DMS153 treated with DMSO at 0.1 percent for 48 hours (cell line): ENCODE data around the gene ACP1.
"Not testable (repeated sequence)": the region's sequence is repeated elsewhere in the genome, so short reads cannot be mapped to it uniquely, and the experiment has no call there.

Source experiments
- DNase-seq: peaks from one replicate; lab custom pipeline; 2025; ENCODE audit not compliant: unreplicated experiment; lab: John Stamatoyannopoulos, UW

The ACP1 gene

DNA sequence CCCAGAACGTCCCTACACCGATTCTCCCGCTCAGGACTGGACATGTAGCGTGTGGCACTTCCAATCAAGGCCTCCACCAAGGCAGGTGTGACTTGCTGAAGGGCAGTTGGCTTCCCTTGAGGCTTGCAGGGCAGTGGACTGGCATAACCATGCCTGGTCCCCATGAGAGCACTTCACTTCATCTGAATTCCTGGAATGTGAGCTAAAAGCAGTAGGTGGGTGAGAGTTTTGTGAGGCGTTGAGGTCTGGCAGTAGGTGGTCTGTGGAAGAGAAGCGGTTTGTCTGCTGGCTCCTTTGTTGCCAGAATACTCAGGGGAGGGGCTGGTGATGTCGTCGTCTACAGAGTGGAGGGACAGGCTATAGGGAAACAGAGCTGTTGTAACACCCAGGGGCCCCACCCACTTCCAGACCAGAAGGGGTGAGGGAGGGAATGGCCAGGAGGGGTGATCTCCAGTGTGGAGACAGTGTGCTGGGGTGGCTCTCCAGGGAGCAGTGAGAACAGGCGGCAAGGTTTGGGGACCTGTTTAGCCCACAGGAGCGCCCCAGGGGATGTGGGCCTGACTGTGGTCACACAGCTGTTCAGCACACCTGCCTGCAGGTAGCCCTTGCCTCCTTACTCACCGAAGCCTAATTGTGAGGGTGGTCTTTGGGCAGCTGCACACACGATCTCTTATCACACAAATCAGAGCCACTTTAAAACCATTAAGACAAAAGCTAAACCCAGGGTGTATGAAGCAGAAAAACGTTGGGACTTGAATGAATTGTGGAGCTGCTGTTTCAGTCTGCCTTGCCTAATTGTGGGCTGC lies 44.6 kb downstream of the ACP1 start:
- DNase-seq: no peak

DNA sequence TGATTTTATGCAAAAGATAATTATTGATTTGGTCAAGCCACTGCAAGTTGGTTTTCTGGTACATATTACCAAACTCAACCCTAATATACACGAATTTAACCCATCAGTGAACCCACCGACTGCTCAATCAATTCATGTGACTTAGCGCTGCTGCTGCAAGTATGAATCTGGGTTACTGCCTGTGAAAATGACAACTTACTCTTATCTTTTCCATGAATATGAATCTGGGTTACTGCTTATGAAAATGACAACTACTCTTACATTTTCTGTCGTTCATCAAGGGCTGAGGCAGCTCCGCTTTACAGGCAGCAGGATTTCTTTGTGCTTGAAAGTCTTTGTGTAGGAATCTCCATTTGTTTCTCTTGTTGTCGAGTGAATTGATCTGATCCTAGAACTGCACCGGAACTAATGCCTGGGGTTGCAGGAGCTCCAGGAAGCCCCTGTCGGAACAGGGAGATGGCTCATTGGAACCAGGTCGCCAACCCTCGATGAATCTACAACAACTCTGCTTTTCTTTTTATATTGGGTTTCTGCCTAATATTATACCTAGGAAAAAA lies 45.3 kb downstream of the ACP1 start:
- no peak for DNase-seq

DNA sequence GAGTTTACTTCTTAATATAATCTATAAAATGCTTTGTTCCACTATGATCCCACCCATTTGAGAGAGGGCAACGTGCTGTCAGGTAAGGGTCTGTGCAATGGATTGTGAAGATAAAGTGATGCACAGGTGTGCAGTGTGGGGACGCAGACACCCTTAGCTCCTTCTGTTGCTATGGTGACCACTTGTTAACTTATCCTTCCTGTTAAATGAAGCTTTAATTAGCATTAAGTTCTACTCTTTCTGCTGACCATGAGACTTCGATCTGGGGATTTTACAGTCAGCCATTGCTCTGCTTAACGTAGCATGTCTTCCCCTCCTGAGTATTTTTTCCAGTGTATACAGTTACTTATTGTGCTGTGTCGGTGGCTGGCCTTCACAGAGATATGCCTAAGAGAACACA lies 46.2 kb downstream of the ACP1 start:
- DNase-seq: no peak

DNA sequence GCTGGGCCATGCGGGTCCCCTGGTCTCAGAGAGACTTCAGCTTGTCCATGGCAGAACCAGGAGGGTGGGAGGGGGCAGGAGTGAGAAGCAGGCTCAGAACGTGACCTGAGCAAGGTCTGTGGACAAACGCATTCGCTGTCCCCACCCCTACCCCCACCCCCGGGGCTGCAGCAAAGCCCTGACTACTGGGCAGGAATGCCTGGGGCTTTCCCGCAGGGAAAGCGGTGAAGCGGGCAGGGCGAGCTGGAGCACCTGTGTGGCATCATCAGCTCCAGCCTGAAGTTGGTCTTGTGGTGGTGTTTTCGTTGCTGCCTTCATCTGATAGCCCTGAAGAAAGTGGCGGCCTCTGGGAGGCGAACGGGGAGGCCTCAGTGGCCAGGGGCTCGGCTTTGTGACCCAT lies 49.2 kb downstream of the ACP1 start:
- no peak for DNase-seq

DNA sequence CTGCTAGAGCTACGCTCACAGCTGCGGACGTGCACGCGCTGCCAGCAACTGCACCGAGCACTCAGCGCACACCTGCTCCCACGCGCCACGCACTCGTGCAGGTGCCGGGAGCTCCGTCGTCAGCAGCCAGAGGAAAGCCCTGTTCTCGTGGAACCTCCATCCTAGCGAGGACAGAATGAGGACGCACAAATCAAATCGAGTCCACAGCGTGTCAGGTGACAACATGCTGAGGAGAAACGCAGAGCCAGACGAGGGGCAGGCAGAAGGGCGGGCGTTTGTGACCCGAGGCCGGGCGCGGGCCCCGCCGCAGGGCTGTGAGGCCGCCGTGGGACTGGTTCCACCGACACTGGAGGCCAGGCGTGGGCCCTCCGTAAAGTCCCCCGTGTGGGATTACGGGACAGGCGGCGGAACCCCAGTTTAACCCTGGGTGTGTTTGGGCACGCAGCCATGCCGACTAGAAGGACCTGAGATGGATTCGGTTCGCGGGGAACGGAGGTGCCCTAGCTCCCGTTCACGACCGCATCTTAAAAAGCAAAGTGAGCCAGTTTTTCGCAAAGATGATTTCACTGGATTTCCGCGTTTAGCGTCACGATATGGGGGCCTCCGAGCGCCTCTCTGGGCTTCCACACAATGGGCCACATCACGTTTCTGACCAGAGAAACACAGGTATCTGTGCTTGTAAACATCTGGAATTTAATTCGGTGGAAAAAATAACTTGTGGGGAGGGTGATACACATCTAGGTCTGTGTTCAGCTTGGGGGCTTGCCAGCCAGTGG lies 50.0 kb downstream of the ACP1 start:
- DNase-seq: no peak

DNA sequence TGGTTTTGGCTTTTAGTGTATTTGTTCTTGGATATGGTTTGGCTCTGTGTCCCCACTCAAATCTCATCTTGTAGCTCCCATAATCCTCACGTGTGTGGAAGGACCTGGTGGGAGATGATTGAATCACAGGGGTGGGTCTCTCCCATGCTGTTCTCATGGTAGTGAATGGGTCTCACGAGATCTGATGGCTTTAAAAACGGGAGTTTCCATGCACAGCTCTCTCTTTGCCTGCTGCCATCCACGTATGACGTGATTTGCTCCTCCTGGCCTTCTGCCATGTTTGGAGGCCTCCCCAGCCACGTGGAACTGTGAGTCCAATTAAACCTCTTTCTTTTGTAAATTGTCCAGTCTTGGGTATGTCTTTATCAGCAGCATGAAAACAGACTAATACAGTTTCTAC lies 51.2 kb downstream of the ACP1 start:
- not testable (repeated sequence) for DNase-seq

DNA sequence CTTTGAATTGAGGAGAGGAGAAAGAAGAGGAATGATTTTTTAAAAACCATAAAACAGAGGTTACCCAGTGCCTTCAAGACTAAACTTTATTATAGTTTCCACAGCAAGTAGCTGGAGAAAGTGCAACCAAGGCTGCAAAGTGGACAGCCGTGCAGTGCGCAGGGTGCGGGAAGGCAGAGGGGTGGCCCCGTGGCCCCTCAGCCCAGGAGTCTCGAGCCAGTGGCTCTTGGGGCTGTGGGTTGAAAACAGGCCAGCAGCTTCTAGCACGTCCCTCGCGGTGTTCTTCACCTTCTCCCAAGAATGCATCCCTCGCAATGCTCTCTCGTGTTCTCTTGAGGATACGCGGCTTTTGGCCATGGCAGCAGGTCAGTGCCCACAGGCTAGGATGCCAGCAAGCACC lies 51.6 kb downstream of the ACP1 start:
- no peak for DNase-seq

DNA sequence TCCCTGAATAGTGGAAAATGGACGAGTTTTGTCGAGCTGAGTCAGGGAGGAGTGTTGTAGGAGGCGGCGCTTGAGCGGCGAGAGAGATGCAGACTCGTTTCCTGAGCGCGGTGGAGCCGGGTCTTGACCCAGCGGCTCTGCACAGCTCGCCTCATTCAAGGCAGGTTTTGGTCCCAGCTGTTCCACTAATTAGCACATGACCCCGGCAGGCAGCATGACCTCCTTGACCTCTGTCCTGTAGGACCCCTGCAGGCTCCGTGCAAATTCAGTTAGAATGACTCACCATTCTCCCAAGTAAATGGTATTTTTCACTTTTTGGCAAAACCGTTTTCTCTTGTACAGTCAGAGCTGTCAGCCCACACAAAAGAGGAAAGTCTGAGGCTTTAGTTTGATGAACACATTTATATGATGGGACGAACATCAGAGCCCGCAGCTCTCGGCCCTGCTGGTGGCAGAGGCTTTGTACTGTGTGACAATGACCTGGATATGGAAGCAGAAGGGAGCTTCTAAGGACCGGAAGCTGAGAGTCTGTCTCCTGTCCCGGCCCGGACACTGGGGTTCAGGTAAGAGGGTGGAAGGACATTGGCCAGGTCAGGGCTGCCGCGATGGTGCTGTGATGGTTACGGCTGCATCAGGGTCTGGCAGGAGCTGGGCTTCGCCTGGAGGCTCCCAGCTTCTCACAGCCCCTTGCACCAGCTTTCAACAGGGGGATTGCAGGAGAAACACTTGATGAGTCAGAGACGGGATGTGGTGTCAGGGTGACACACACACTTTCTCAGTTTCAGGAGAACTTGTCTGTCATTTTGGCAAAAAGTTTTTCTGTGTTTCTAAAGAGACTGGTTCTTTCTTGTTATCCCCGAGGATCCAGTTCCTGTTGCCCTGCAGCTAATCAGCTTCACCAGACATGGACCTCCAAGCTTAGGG lies 53.0 kb downstream of the ACP1 start:
- no peak for DNase-seq

DNA sequence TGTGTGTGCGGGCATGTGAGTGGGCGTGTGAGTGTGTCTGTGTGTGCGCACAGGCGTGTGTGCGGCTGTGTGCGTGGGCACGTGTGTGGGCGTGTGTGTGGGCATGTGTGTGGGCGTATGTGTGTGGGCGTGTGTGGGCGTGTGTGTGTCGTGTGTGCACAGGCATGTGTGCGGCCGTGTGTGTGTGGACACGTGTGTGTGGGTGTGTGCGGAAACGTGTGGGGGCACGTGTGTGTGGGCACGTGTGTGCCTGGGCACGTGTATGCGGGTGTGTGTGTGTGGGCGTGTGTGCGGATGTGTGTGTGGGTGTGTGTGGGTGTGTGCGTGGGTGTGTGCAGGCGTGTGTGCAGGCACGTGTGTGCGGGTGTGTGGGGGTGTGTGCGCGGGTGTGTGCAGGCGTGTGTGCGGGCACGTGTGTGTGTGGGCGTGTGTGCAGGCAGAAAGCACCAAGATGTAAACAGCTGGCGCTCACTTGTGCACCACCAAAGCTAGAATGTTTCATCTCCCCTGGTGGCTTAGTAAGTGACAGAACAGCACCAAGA lies 54.4 kb downstream of the ACP1 start:
- DNase-seq: no peak

DNA sequence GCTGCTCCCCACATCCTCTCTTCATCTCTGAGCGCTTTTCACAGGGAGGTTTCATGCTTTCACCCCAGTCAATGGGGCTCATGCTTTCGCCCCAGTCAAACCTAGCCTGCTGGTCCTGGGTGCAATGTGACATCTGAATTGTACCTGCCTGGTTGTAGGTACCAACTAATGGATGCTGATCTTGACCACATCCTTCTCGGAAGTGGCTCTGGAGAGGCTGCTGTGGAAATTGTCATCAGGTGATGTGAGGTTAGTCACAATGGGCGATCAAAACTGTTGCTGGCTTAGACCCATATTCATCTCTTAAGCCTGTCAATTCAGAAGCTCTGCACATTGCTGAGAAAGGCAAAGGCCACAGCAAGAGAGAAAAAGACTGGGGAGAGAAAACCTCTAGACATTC lies 55.8 kb downstream of the ACP1 start:
- no peak for DNase-seq

DNA sequence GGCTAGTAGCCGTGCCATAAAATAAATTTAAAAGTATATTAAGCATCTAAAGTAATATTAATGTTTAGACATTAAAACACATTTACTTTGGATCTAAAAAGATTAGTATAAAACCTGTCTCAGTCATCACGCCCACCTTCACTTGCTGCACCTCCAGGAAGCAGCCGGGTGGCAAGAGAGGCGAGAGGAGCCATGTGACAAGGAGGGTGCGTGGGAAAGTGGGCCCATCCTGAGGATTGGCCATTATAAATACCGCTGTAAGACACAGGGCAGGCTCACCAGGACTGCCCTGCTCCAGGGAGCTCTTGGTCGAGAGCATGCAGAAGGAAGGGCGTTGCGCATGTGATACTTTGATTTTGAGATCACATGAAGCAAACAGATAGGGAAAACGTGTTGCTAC lies 57.6 kb downstream of the ACP1 start:
- no peak for DNase-seq

DNA sequence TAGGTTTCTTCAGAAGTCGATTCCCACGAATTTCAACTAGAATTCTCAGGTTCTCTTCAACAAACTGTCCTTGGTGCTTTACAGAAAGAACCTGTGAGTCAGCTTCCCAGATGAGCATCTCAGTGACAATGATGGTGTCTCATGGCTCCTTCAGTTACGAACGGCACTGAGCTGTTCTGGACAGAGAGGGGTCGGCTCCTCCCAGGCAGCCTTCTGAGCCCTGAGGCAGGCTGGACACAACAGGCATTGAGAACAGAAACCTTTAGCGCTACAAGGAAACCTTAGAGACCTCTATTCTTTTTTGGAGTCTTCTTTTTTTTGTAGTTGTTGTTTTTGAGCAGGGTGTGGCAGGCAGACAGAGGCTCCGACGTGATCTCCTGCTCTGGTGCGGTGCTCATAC lies 58.3 kb downstream of the ACP1 start:
- DNase-seq: no peak
